ENCODE results near the gene CHST10. TPM values are rescaled to one million over a fixed set of nuclear protein-coding genes. Genes with fewer than 3 reads are reported as not detected.

Gene CHST10
- total and polyA plus RNA-seq, 4 donors, result 0.11 to 5.2 (median 0.99) TPM

GRCh38 chr2:100413571-100413970 is 3.9 kb downstream of the CHST10 start:
- H3K9ac ChIP-seq (ENCODE audit: low read depth in 1 of 2, low read length in 2 of 2), result no peak overlapping the region
- no peaks in the 10 kb centered on the region for H3K36me3 ChIP-seq (ENCODE audit: control insufficient read depth in 4 of 4, insufficient read depth in 3 of 4, low read depth in 1 of 4, low read length in 3 of 4)
- no peak overlapping the region for H3K27ac ChIP-seq (ENCODE audit: low read depth in 1 of 2, low read length in 2 of 2)
- no peaks in the 10 kb centered on the region for H3K27me3 ChIP-seq (ENCODE audit: control insufficient read depth in 4 of 4, insufficient read depth in 4 of 4, low read length in 3 of 4)
- 97% methylated on average over 4 of the region's 4 CpGs for WGBS
- TF ChIP-seq REST (IDR thresholded peaks at IDR 0.05) (no peak), TAF1 (conservative IDR thresholded peaks at IDR 0.05) (no peak), EGR1 (IDR thresholded peaks at IDR 0.05; ENCODE audit: low read depth in 2 of 2) (no peak), MAX (IDR thresholded peaks at IDR 0.05) (no peak), NR2F2 (IDR thresholded peaks at IDR 0.05) (no peak), SP1 (IDR thresholded peaks at IDR 0.05) (no peak), JUND (IDR thresholded peaks at IDR 0.05) (no peak), RXRA (IDR thresholded peaks at IDR 0.05) (no peak), GABPA (IDR thresholded peaks at IDR 0.05 in 1 of 2, conservative IDR thresholded peaks at IDR 0.05 in 1 of 2) (no peak), YY1 (IDR thresholded peaks at IDR 0.05) (no peak), FOXA2 (IDR thresholded peaks at IDR 0.05) (no peak), ATF3 (IDR thresholded peaks at IDR 0.05) (no peak), CTCF (IDR thresholded peaks at IDR 0.05; ENCODE audit: low read depth, low read length, missing input control) (no peak), HNF4G (IDR thresholded peaks at IDR 0.05) (no peak)
- H3K4me1 ChIP-seq (ENCODE audit: control insufficient read depth in 4 of 4, insufficient read depth in 4 of 4, low read length in 3 of 4), result peaks cover 0 to 7% (median 7%) of the 10 kb centered on the region in 4 donors
- H3K9me3 ChIP-seq (ENCODE audit: control insufficient read depth in 4 of 4, low read length in 3 of 4), result no peaks in the 10 kb centered on the region
- no peak for DNase-seq (ENCODE audit: low spot score)
- H3K4me3 ChIP-seq (ENCODE audit: low read depth in 1 of 3, low read length in 3 of 3), result no peak overlapping the region

GRCh38 chr2:100412881-100413321 is 4.6 kb downstream of the CHST10 start:
- Histone ChIP-seq H3K27ac (ENCODE audit: low read depth in 1 of 2, low read length in 2 of 2) (no peak overlapping the region), H3K4me1 (ENCODE audit: control insufficient read depth in 4 of 4, insufficient read depth in 4 of 4, low read length in 3 of 4) (peaks cover 0 to 7% (median 7%) of the 10 kb centered on the region in 4 donors), H3K36me3 (ENCODE audit: control insufficient read depth in 4 of 4, insufficient read depth in 3 of 4, low read depth in 1 of 4, low read length in 3 of 4) (no peaks in the 10 kb centered on the region), H3K9ac (ENCODE audit: low read depth in 1 of 2, low read length in 2 of 2) (no peak overlapping the region), H3K4me3 (ENCODE audit: low read depth in 1 of 3, low read length in 3 of 3) (no peak overlapping the region), H3K27me3 (ENCODE audit: control insufficient read depth in 4 of 4, insufficient read depth in 4 of 4, low read length in 3 of 4) (no peaks in the 10 kb centered on the region), H3K9me3 (ENCODE audit: control insufficient read depth in 4 of 4, low read length in 3 of 4) (no peaks in the 10 kb centered on the region)
- no peak for TF ChIP-seq RAD21 (IDR thresholded peaks at IDR 0.05)
- no peak for TF ChIP-seq ATF3 (IDR thresholded peaks at IDR 0.05)
- TF ChIP-seq CTCF (IDR thresholded peaks at IDR 0.05; ENCODE audit: low read depth, low read length, missing input control), result no peak
- no peak for DNase-seq (ENCODE audit: low spot score)
- WGBS, result 94% methylated on average over 5 of the region's 5 CpGs
